MM.1S (cell line): ENCODE results near the gene MFSD6L.

Source experiments
- CTCF ChIP-seq: fragments of 300-600 bp; sonication (generic); IDR thresholded peaks from 2 replicates; pipeline ENCODE4 v1.5.1; 2016; ENCODE audit warnings: antibody characterized with exemption, low read length, mixed read lengths
- EZH2 ChIP-seq: fragments of 300-600 bp; sonication (generic); optimal IDR thresholded peaks from 2 replicates; pipeline ENCODE3; 2017; ENCODE audit warnings: low read depth, mild to moderate bottlenecking, antibody characterized with exemption, low read length, mixed read lengths

DNA sequence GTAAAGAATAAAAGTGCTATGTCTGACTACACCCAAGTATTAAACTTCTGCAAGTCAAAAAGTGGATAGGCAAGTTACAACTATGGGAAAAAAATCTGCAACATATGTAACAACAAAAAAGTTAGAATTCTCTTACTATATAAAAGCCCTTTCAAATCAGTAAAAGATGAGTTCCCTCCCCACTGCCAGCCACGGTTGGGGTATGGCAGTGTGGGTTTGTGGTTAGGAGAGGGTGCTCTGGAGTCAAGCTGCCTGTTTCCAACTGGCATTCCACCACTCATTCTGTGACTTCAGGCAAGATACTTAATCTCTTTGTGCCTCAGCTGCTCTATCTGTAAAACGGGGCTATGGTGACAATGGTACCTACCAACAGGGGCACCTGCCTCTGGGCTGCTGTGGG is 26.6 kb upstream of the MFSD6L start:
- TF ChIP-seq CTCF, result no peak
- no peak for TF ChIP-seq EZH2
